ENCODE measurements around the gene AHRR.

Gene AHRR

GRCh38 chr5:428754-429452 is 107.4 kb downstream of the AHRR start:
- no peak for DNase-seq (ENCODE audit: low read depth, low spot score)

DNA sequence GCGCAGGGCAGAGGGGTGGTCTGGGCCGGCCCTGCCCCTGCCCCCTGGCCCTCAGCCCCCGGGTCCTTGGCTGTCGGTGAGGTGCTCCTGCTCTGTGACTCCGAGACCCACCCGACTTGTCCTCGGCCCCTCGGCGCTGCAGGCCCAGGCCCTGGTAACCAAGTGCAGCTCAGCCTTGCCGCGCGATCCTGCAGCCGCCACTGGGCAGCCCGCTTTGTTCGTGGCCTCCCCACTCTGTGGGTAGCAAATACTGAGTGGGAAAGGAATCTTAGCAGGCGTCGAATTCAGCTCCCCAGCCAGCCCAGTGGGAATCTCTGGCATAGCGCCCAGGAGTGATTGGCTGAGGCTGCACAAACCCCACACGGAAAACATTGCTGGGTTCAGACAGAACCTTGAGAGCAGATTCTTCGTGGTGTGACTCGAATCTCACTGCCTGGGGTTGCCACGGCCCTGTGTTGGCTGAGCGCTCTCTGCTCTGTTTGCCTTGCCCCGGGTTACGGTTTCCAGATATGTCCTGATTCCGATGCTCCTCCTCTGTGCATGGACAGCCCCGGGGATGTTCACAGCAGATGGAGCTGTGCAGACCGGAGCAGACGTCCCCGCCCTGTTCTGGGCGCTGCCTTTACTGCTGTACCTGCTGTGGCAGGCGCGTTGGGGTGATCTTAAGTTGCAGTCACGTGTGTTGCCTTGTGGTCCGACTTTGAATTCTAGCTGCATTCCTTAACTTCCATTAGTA is 108.1 kb downstream of the AHRR start:
- peak; percentile 57 for DNase-seq (ENCODE audit: low read depth, low spot score)

DNA sequence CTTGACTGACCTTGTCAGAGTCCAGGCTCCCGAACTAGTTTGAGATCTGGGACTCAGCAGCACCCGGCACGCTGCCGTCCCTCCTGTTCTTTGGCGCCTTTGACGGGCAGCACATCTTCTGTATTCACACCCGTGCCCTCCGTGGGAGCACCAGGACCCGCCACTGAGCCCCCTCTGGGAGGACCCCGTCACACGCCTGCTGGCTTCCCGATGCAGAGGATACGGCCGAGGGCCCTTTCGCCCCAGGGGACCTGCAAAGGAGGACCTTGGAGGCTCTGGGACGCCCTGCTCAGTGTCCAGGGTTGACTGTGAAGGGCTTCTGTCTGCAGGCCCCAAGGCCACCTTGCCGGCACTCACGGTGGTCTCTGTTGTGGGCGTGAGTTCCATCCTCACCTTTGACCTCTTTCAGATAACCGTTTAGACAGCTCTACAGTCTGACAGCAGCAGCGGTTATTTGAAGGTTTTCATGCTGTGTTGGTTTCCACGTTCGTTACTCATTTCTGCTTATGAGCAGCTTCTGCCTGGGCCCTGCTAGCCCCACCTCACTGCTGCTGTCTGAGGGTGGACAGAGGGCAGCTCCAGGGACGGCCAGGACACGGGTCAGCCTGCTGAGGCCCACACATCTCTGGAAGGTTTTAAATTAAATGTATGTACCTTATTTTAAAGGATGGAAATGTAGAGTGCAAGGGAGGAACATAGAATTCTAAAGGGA is 108.9 kb downstream of the AHRR start:
- DNase-seq (ENCODE audit: low read depth, low spot score), result no peak

- DNase-seq (ENCODE audit: low read depth, low spot score), result no peak
Measured at GRCh38 chr5:431001-431710, 109.6 kb downstream of the AHRR start.

GRCh38 chr5:431711-432050 is 110.2 kb downstream of the AHRR start:
- DNase-seq (ENCODE audit: low read depth, low spot score), result no peak

- no peak for DNase-seq (ENCODE audit: low read depth, low spot score)
Measured at GRCh38 chr5:432201-432927, 110.8 kb downstream of the AHRR start.

- DNase-seq (ENCODE audit: low read depth, low spot score), result no peak
Measured at GRCh38 chr5:432928-433791, 111.6 kb downstream of the AHRR start.

DNA sequence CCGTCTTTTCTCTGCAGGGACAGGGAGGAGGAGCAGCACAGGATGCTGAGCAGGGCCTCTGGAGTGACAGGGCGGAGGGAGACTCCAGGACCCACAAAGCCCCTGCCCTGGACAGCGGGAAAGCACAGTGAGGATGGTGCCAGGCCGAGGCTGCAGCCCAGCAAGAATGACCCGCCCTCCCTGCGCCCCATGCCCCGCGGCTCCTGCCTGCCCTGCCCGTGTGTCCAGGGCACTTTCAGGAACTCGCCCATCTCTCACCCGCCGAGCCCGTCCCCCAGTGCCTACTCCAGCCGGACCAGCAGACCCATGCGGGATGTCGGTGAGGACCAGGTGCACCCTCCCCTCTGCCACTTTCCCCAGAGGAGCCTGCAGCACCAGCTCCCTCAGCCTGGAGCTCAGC is 112.3 kb downstream of the AHRR start:
- no peak for DNase-seq (ENCODE audit: low read depth, low spot score)

GRCh38 chr5:434443-435146 is 113.1 kb downstream of the AHRR start:
- no peak for DNase-seq (ENCODE audit: low read depth, low spot score)

GRCh38 chr5:435156-435790 is 113.8 kb downstream of the AHRR start:
- no peak for DNase-seq (ENCODE audit: low read depth, low spot score)

DNA sequence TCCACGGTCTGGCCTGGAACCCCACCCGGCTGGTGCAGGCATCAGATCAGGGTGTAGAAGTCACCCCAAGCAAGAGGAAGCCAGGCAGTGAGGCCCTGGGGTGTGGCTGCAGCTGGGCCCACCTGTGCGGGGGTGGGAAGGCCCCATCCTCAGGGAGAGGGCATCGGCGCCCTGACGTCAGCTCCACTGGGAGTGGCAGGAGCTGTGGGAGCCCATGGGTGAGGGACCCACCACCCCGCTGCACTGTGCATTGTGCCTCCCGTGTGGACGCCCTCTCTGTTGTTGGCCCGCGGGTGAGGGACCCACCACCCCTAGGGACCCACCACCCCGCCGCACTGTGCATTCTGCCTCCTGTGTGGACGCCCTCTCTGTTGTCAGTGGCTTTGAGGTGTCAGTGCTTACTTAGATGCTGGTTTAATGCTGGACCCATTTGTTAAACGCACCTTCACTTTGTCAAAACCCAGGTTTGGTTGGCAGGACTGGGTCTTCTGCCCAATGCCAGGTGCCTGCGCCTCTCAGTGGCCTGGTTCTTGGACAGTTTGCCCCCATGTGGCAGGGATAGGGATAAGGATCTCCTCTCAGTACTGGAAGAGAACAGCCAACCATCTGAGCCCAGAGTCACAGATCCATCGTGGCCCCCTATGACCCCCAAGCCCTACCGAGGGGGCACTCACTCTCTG is 114.6 kb downstream of the AHRR start:
- no peak for DNase-seq (ENCODE audit: low read depth, low spot score)

DNA sequence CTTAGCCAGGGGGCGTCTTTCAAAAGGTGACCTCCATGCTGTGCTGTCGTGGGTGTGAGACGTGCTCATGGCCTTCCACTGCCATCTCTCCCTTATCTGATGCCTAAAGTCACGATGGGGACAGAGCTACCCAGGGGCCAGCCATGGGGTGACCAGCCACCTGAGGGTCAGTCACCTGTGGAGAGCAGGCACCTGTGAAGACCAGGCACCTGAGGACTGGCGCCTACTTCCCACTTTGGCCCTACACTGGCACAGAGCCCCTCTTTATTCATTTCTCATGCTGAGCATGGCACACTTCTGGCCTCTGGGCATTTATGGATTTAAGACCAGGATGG is 115.1 kb downstream of the AHRR start:
- no peak for DNase-seq (ENCODE audit: low read depth, low spot score)

DNA sequence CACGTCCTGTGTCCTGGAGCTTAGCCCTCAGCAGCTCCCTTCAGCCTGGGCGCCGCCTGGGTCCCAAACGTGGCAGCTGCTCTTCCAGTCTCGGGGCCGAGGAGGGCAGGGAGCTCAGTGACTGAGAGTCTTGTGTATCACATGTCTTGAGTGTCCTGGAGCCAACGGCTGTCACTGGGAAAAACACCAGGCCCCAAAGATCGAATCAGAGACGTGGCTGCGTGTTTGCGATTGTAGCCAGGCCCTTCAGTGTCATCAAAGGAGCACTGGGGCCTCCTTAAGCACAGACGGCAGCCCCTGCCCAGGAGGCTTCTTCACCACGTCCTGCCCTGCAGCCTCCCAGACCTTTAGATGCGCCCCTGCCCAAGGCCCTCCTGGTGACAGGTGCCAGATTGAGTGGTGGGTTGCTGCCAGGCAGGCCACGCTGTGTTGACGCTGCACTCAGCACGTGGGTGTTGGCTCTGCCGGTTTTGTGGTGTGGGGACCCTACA is 115.8 kb downstream of the AHRR start:
- DNase-seq (ENCODE audit: low read depth, low spot score), result no peak

- no peak for DNase-seq (ENCODE audit: low read depth, low spot score)
Measured at GRCh38 chr5:438481-438981, 117.0 kb downstream of the AHRR start.

- DNase-seq (ENCODE audit: low read depth, low spot score), result no peak
Measured at GRCh38 chr5:439181-439580, 117.7 kb downstream of the AHRR start.

GRCh38 chr5:439636-440035 is 118.1 kb downstream of the AHRR start:
- no peak for DNase-seq (ENCODE audit: low read depth, low spot score)

- no peak for DNase-seq (ENCODE audit: low read depth, low spot score)
Measured at GRCh38 chr5:440401-441201, 119.1 kb downstream of the AHRR start.

- no peak for DNase-seq (ENCODE audit: low read depth, low spot score)
Measured at GRCh38 chr5:441996-442334, 120.5 kb downstream of the AHRR start.

All from brain pericyte (primary cell).